Prostate gland (tissue), 2 donors: ENCODE data around the gene FOXI1. TPM values are rescaled to one million over a fixed set of nuclear protein-coding genes. Genes with fewer than 3 reads are reported as not detected.

Source experiments
- DNase-seq: peaks from one replicate; pipeline ENCODE4 v3.0.0-alpha.2; 2019; ENCODE audit warnings: low spot score
- H3K27ac ChIP-seq, 2 donors: fragments of 200-600 bp; sonication (generic); 2 replicates each; pipeline ENCODE4 v1.5.1; 2017 to 2019
- H3K27me3 ChIP-seq: fragments of 200-600 bp; sonication (generic); replicated peaks from 2 replicates; pipeline ENCODE4 v1.5.1; 2019; ENCODE audit not compliant: insufficient read depth
- H3K36me3 ChIP-seq, 2 donors: fragments of 200-600 bp; sonication (generic); 1 replicate in 1 of 2; 2 replicates in 1 of 2; pipeline versions ENCODE4 v1.5.1 to v1.8.1; 2017 to 2019
- H3K4me1 ChIP-seq: fragments of 200-600 bp; sonication (generic); replicated peaks from 2 replicates; pipeline ENCODE4 v1.5.1; 2019
- H3K4me3 ChIP-seq, 2 donors: fragments of 200-600 bp; sonication (generic); 2 replicates each; pipeline ENCODE4 v1.5.1; 2017 to 2019
- H3K9me3 ChIP-seq: fragments of 200-600 bp; sonication (generic); 2 replicates; pipeline ENCODE4 v1.5.1; 2017
- POLR2A ChIP-seq: fragments of 450-650 bp; IDR thresholded peaks from one replicate; pipeline ENCODE4 v1.6.1; 2016; ENCODE audit warnings: antibody characterized with exemption, mild to moderate bottlenecking
- POLR2AphosphoS5 ChIP-seq: sonication (generic); formaldehyde crosslinking; IDR thresholded peaks from one replicate; pipeline ENCODE4 v1.6.1; 2017; ENCODE audit warnings: antibody characterized with exemption
- WGBS: methylation state at CpG from one replicate; pipeline ENCODE4 v1.1.5; 2018; 5-methylcytosine and 5-hydroxymethylcytosine counted together
- intact Hi-C: fragments of 100-400 bp; cut with DNase I; formaldehyde crosslinking; loops from one replicate; pipeline ENCODE4 v1.14.2; 2022
- total RNA-seq, 2 donors: library from RNA; depleted of rRNA; stranded (reverse); fragments of >200 nt; gene quantifications; one replicate each; pipeline ENCODE4 v1.1.0, GENCODE V29; 2016
- TF ChIP-seq, protein P1 (sequence below), 4 experiments: fragments of 200-600 bp in 2 of 4; fragments of 450-650 bp in 2 of 4; sonication (generic) in 2 of 4; IDR thresholded peaks; 1 replicate in 3 of 4; 2 replicates in 1 of 4; pipeline ENCODE4 v1.5.1; 2016 to 2019; ENCODE audit warnings: antibody characterized with exemption in 4 of 4, mild to moderate bottlenecking in 2 of 4, moderate library complexity in 2 of 4

The FOXI1 gene
- 1 to 10 TPM in 1 of 2 donors, not detected in 1; 1.2 TPM for total RNA-seq

DNA sequence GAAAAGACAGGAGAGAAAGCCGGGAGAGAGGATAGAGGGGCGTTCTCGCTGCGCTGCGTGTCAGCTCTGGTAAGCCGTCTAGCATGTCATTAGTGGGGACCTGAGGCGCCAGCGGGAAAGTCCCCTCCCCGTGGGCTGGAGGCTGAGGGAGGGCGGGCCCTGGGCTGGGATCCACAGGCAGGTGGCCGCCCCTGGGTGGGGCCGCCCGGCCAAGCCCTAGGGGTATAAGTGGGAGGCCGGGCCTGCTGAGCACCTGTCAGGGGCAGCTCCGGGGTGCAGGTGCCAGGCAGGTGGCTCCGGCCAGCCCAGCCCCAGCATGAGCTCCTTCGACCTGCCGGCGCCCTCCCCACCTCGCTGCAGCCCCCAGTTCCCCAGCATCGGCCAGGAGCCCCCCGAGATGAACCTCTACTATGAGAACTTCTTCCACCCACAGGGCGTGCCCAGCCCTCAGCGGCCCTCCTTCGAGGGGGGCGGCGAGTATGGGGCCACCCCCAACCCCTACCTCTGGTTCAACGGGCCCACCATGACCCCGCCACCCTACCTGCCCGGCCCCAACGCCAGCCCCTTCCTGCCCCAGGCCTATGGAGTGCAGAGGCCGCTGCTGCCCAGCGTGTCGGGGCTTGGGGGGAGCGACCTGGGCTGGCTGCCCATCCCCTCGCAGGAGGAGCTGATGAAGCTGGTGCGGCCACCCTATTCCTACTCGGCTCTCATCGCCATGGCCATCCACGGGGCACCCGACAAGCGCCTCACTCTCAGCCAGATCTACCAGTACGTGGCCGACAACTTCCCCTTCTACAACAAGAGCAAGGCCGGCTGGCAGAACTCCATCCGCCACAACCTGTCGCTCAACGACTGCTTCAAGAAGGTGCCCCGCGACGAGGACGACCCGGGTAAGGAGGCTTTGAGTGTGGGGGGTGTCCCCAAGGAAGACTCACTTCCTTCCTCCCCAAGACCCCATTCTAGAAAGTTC lies at the start of gene FOXI1:
Gene FOXI1, plus strand, starts transcription at position 256 of the 970 bp plus-strand sequence. Its CDS starts 61 bp downstream, at position 317.
- H3K27me3 ChIP-seq = no peaks in the 10 kb centered on the region
- 73% methylated on average over 50 of the region's 53 CpGs for WGBS
- no peaks in the 10 kb centered on the region for H3K4me1 ChIP-seq
- no peak for DNase-seq
- H3K36me3 ChIP-seq = no peaks in the 10 kb centered on the region
- H3K27ac ChIP-seq = no peak within 1 kb of the TSS
- TF ChIP-seq, protein P1, sequence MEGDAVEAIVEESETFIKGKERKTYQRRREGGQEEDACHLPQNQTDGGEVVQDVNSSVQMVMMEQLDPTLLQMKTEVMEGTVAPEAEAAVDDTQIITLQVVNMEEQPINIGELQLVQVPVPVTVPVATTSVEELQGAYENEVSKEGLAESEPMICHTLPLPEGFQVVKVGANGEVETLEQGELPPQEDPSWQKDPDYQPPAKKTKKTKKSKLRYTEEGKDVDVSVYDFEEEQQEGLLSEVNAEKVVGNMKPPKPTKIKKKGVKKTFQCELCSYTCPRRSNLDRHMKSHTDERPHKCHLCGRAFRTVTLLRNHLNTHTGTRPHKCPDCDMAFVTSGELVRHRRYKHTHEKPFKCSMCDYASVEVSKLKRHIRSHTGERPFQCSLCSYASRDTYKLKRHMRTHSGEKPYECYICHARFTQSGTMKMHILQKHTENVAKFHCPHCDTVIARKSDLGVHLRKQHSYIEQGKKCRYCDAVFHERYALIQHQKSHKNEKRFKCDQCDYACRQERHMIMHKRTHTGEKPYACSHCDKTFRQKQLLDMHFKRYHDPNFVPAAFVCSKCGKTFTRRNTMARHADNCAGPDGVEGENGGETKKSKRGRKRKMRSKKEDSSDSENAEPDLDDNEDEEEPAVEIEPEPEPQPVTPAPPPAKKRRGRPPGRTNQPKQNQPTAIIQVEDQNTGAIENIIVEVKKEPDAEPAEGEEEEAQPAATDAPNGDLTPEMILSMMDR (IDR thresholded peaks at IDR 0.05) = no peak
- no peak for TF ChIP-seq POLR2A
- TF ChIP-seq POLR2AphosphoS5 = no peak
- no peaks in the 10 kb centered on the region for H3K9me3 ChIP-seq
- H3K4me3 ChIP-seq = no peak within 1 kb of the TSS
- intact Hi-C loops = loop anchor here (10.0 kb wide), 1 partner anchor 319 kb away; no protein-coding TSS in a partner anchor

DNA sequence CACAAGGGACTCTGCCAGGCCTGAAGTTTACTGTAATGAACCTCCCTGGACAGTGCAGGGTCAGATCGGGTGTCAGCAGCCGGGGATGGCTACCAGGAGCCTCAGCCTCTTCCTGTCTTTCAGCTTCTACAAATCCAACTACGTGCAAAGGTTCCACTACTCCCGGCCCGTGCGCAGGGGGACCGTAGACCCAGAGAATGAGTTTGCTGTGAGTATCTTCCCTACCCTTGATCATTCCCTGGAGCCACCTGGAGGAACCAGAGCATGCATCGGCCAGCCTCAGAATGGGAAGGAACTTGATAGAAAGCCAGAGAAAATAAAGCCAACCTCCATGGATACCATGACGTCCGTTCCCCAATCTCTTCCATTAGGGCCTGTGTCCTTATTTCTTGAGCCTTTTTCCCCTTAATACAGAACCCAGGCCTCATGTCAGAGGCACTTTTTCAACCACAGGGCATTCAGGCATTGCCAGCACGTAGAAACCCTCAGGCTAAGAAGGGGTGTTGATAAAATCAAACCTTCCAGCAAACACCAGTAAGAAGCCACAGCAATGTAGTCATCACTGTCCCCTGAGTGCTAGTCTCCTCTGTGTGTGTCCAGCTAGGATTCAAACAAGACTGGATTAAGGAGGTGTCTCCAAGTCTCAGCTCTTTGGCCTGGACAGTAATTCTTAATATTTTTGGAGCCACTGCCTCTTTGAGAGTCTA lies 49.0 kb upstream of the FOXI1 start:
- Histone ChIP-seq H3K27ac (no peak overlapping the region), H3K4me1 (no peaks in the 10 kb centered on the region), H3K27me3 (peaks cover 2% of the 10 kb centered on the region), H3K9me3 (no peaks in the 10 kb centered on the region), H3K36me3 (no peaks in the 10 kb centered on the region), H3K4me3 (no peak overlapping the region)
- WGBS = 79% methylated on average over 11 of the region's 11 CpGs
- TF ChIP-seq POLR2AphosphoS5 = no peak
- no peak for TF ChIP-seq POLR2A
- TF ChIP-seq, protein P1 (IDR thresholded peaks at IDR 0.05) = no peak
- DNase-seq = no peak
- intact Hi-C loops = no loop called here

DNA sequence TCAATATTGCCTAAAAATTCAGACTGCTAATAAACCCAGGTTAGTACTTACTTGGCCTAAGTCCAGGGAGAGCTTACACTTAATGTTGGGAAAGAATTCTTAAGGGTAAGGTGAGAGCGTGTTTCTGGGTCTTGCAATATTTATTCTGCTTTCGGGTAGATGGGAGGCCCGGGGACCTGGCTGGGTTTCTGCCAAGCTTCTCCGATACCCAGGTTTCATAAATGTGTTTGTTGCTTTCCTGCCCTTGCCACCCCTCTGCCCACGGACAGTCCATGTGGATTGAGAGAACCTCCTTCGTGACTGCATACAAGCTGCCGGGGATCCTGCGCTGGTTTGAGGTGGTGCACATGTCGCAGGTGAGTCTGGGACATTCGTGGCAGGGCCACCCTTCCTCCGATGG lies 48.4 kb upstream of the FOXI1 start:
- Histone ChIP-seq H3K36me3 (no peaks in the 10 kb centered on the region), H3K9me3 (no peaks in the 10 kb centered on the region), H3K27me3 (peaks cover 2% of the 10 kb centered on the region), H3K4me1 (no peaks in the 10 kb centered on the region), H3K27ac (no peak overlapping the region), H3K4me3 (no peak overlapping the region)
- DNase-seq = no peak
- intact Hi-C loops = no loop called here
- TF ChIP-seq POLR2AphosphoS5 (no peak), POLR2A (no peak)
- TF ChIP-seq, protein P1 (IDR thresholded peaks at IDR 0.05) = no peak
- WGBS = 72% methylated on average over 11 of the region's 11 CpGs

DNA sequence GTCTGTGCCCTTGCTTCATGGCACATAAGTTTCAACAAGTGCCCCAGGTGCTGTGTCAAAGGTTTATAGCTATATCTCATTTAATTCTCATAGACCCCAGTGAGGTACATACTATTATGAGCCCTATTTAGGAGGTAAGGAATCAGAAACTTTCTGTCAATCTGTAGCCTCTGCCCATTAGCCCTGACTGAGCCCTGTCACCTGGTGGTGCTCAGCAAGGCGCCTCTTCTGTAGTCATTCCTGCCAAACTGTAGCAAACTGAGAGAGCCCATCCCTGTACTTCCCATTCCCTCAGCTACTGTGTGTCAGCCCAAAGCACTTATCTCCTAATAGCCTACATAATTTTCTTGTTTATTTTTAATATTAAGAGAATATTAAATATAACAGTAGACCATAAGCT lies 46.5 kb upstream of the FOXI1 start:
- no peaks in the 10 kb centered on the region for H3K9me3 ChIP-seq
- no peak overlapping the region for H3K4me3 ChIP-seq
- no peak for DNase-seq
- TF ChIP-seq POLR2A (no peak), POLR2AphosphoS5 (no peak)
- TF ChIP-seq, protein P1 (IDR thresholded peaks at IDR 0.05) = no peak
- H3K27ac ChIP-seq = no peak overlapping the region
- 100% methylated on average over 1 of the region's 1 CpG for WGBS
- intact Hi-C loops = no loop called here
- H3K36me3 ChIP-seq = no peaks in the 10 kb centered on the region
- no peaks in the 10 kb centered on the region for H3K4me1 ChIP-seq
- H3K27me3 ChIP-seq = peaks cover 2% of the 10 kb centered on the region
